GM18907 (cell line): ENCODE results near the gene SORCS2.

Source experiments
- ATAC-seq: cut with Tn5 transposase; IDR thresholded peaks from one replicate; pipeline ENCODE4 v1.9.1; 2021; ENCODE audit warnings: mild to moderate bottlenecking, moderate library complexity; ENCODE audit not compliant: unreplicated experiment

The SORCS2 gene

DNA sequence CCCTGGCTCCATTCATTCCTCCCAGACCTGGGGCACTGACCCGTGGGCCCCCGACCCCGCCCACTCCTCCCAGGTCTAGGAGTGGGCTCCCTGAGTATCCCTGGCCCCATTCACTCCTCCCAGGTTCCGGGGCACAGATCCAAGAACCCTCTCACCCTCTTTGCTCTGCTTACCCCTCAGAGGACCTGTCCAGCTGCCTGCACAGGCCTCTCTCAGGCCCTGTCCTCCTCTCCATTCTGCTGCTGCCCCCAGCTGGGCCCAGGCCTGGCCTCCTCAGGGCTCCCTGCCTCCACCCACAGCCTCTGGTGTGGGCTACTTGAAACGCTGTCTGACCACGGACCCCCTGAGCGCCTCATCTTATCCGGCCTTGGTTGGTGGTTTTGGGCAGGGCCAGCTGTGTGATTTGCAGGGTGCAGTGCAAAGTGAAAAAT lies 460.1 kb downstream of the SORCS2 start:
- ATAC-seq = no peak

DNA sequence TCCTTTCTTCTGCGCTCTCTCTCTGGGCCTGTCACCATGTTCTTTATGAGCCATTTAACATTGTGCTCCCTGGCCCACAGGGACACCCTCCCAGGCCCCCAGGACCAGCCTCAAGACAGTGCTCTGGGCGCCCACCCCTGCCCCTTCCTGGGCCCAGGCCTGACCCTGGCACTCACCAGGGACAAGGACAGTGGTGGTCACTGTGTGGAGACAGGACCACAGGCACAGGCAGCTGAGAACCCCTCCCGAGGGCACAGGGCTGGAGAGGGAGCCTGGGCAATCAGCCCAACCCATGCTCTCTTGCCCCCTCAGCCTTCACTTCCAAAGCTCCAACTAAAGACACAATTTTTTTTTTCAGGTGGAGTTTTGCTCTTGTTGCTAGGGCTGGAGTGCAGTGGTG lies 460.6 kb downstream of the SORCS2 start:
- ATAC-seq = no peak

DNA sequence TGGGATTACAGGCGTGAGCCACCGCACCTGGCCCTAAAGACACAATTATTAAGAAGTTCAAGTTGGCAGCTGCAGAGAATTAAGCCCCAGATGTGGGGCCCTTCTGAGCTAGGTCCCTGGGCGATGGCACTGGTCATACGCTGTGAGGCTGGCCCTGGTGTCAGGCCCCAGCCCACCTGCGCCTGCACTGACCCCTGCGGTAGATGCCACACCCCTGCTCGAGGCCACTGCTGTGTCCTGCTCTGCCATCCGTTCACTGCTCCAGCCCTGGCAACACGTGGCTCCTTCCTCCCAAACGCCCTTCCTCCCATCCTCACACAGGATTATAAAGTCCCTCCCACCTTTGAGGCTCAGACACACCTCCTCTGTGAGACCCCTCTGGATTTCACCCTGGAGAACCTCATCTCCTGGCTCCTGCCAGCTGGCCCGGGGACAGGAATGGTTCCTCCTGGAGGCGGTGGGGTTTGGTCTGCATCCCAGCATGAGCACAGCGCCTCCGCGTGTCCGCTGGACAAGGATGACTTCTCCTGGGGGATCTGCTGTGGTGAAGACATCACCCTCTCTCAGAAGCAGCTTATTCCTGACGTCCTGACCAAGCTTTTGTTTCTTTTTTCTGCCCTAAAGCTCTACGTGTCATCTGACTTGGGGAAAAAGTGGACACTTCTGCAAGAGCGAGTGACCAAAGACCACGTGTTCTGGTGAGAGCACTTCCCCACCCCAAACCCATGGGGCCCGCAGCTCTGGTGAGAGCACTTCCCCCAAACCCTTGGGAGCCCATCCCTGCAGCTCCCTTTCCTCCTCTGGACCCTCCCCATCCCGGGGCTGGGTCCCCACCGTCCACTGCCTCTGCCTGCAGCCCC lies 461.4 kb downstream of the SORCS2 start:
- no peak for ATAC-seq

DNA sequence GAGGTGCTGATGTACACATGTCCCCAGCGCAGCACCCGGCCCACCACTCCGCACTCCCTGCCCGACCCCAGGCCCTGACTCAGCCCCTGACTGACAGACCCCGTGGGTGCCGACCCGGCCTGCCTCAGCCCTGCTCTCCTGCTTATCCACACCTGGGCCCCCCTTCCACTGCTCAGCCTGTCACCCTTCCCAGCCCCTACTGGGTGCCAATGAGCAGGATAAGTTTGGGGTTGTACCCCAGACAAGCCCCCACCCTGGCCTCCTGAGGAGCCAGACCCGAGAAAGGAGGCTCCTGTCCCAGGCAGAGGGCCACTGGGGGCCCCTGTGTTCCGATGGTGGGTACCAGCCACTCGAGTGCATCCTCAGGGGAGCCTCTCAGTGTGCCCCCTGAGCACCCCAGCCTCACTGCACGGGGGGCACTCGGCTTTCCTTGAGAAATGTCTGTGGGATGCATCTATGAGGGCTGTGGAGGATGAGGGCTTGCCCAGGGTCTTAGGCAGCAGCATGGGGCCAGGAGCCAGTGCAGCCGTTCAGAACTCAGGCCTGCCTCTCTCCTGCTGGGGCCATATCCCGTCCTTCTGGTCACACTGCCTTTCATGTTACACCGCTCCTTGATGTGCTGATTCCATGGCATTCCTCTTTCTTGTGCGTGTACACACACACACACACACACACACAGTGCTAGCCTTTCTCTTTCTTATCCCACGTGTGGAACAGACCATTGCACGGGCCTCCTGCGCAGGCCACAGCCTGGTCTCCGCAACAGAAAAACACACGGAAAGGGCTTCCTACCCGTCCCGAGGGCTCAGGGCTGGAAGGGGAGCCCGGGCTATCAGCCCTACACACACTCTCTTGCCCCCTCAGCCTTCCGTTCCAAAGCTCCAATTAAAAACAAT lies 462.5 kb downstream of the SORCS2 start:
- ATAC-seq = no peak

DNA sequence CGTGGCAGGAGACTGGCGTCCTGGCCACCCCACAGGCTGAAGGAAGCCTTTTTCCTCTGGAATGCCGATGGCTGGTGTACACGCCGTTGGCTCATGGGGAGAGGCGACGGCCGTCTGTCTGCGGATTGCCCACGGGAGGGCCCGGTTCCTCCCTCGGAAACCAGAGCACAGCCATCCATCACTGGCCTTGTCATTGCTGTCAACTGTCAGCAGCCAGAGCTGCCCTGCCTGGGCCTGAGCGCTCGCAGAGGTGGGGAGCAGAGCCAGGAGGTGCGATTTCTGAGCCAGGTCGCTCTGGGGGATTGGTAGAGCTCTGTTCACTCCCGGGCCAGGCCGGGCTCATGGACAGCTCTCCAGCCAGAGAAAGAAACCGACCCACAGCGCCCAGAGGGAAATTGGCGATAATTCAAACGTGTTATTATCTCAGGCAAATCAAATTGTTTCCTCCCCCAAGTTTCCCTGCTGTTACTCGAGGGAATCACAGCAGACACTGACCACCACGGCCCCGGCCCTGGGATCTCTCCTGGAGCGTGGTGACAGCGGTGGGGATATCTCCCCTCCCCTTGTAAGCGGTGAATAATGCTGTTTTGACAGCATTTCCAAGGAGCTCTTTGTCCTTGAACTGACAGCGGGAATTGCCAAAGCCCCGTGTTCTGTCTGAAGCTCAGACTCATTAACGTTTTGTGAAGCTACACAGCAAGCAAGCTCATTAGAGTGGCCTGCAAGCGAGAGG lies 463.3 kb downstream of the SORCS2 start:
- ATAC-seq = no peak

DNA sequence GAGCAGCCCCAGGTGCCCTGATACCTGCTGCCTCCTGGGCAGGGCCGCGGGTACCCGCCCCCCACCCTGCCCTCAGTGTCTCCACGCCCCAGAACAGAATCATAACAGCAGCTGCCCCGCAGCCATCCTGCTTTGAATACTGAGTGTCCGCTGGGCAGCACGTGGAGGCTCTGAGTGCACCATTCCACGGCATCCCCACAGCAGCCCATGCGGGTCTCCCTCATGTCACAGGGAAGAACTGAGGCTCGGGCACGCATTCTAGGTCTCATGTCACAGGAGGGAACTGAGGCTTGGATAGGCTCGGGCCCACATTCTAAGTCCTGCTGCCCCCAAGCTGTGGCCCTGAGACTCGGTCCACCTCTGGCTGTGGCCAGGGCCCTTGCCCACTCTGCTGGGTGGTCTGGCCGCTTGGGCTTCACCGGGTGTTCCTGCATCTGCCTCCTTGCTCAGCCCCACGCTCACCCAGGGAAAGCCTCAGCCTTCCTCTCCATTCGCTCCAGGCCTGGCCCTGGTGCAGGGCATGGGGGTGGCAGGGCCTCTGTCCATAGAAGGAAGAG lies 464.0 kb downstream of the SORCS2 start:
- ATAC-seq = no peak

DNA sequence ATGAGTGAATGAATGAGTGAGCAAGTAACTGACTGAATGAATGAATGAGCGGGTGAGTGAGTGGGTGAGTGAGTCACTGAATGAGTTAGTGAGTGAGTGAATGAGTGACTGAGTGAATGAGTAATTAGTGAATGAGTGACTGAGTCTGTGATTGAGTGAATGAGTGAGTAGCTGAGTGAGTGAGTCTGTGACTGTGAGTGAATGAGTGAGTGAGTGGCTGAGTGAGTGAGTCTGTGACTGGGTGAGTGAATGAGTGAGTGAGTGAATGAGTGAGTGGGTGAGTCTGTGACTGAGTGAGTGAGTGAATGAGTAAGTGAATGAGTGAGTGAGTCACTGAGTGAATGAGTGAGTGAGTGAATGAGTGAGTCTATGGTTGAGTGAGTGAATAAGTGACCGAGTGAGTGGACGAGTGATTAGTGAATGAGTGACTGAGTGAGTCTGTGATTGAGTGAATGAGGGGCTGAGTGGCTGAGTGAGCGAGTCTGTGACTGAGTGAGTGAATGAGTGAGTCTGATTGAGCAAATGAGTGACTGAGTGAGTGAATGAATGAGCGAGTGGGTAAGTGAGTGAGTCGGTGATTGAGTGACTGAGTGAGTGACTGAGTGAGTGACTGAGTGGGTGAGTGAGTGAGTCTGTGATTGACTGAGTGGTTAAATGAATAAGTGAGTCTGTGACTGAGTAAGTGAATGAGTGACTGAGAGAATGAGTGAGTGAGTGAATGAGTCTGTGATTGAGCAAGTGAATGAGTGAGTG lies 465.4 kb downstream of the SORCS2 start:
- ATAC-seq = no peak

DNA sequence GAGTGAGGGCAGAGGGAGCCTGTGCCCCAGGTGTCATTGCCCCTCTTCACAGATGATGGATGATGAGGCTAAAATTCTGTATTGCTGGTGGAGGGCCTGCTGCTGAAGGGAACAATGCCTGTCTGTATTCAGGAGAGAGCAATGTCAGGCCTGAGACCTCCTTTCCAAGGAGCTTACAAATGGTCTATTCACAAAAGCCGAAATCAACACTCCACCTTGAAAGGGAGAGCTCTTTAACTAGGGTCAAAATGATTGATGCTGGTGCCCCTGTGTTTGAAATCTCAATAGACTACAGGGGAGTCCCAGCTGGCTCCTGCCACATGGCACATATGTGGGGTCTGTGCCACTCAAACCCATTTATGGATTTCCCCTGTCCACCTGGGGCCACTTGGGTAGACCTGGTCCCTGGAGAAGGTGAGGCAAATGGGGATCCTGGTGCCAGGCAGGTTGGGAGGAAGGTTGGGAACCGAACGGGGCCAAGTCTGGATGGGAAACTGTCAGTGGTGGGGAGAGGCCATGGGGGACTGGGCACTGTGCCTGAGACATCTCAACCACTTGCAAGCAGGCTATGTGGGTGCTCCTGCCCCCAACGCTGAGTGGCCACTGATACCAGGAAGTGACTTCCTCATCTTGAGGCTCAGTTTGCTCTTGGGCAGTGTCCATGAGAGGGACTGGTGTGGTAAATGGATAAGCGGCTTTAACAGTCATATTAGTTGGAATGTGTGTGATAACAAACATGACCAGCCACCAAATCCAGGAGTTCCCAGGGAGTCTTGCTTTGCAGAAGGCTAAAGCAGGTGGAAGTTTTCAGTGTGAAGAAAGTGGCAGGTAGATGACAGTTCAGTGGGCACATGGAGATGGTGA lies 466.2 kb downstream of the SORCS2 start:
- no peak for ATAC-seq

DNA sequence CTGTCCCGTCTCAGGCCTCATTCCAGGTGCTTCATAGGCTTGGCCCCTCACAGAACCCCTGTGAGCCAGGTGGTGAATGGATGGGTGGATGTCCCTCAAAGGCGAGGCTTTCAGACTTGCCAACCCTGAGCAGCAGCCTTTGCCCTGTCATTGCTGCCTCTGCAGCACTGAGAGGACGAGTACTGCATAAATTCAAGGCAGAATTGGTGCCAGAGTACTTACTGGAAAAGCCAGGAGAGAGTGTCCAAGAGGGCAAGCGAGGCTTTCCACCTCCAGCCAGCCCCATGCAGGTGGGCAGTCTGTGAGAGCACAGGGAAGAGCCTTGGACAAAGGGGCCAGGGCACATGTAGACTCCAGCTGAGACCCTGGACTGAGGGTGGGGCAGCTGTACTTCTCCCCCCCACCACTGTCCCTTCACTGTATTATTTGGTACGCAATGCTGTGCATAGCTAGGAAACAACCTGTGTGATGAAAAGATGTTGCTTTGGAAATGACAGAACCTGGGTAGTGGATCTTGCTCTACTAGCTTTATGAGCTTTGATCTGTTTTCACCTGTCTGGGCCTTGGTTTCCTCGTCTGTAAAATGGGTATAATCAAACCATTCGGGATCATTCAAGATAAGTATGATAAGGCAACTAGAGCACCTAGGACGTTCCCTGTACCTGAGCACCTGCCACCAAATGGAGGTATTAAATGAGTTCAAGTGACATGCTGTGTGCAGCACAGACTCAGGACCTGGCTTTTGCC lies 467.3 kb downstream of the SORCS2 start:
- ATAC-seq = no peak

DNA sequence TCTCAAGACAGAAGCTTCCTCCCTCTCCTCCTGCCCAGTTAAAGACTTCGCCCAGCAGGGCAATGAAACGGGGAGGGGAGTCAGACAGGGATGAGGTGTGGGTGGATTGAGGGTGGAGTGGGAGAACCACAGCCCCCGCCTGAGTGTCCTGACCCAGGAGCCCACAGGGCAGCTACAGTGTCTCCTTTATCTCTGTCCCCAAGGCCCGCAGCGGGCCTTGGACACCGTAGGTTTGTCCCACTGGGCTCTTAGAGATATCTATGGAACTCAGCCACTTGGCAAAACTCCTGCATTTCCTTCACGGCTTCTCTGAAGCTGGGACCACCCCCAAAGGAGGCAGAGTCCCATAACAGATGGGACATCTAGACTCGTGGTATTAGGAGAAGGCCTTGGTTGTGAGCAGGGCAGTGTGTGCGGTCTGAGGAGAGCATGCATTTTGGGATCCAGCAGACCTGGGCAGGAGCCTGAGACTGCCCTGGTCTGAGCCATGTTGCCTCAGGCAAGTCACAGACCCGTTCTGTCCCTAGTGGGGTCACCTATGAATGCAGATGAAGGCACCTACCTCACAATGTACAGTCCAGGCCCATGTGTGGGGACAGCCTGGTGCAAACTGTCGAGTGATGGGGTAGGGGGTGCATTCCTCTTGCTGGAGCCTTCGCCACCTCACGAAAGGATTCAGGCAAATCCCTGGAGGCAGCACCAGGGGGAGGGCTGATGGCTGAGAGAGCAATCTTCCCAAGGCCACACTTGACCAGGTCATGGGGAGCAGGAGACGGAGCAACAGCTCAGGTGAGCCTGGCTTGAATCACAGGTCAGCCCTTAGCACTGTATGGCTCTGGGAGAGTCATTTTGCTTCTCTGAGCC lies 468.1 kb downstream of the SORCS2 start:
- ATAC-seq = no peak

DNA sequence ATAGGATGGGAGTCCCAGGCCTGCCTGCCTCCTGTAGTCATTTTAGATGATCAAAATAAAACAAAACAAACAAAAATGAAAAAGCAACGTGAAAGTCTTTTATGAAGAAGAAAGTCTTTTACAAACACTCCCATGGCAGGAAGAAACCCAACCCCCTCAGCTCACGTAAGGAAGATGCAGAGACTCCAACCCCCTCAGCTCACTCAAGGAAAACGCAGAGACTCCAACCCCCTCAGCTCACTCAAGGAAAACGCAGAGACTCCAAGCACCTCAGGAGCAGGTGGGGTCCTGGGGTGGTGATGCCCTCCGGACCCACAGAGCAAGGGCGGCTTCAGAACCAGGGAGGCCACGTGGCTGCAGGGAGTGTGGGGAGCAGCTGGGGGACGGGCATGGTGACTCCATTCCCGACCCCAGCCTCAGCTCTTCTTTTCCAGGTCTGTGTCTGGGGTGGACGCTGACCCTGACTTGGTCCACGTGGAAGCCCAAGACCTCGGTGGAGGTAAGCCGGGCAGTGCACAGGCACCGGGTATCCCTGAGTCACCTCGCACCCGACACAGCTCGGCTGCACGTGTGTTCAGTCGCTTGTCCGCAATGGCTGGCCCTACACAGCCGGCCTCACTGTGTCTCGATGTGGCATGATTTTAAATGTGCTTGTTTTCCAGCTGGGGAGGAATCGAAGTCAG lies 468.9 kb downstream of the SORCS2 start:
- no peak for ATAC-seq

DNA sequence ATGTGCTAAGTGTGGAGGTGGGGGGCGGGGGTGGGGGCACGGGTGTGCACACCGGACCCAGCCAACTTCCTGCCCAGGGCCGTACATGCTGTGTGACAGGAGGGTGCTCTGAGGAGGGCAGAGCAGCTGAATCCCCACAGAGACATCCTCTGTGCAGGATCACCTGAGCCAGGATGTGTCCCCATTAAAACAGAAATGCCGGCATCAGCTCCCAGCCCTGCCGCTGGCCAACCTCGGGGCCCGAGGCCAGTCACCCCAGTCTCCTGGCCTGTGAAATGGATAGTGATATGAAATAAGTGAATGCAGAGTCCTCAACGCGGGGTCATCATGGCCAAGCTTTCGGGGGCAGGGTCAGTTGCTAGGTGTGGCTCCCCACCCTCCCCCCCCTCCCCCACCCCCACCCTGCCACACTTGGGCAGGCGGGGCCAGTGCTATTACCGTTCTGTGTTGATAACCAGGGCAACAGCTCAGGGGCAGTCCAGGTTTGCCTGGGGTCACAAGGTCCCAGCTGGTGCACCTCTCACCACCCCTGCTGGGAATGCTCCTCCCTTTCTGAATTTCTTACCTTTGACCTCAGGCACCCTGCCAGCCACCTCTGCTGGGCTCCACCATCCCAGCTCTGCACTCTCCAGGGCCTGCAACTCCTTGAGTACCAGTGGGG lies 469.6 kb downstream of the SORCS2 start:
- ATAC-seq = no peak

DNA sequence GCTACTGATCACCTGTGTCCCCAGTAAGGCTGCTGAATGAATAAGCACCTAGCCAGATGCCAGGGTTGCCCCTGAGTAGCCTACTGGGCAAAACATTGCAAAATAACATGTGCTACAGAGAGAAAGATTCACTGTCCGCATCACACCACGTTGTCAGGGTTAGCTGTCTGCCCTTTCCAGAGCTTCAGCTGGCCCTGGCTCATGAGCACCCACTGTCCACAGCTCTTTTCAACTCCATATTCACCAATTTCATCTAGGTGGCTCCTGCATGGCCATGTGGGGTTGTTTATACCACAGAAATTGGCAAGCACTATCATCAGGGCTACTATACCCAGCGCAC lies 470.1 kb downstream of the SORCS2 start:
- ATAC-seq = no peak

DNA sequence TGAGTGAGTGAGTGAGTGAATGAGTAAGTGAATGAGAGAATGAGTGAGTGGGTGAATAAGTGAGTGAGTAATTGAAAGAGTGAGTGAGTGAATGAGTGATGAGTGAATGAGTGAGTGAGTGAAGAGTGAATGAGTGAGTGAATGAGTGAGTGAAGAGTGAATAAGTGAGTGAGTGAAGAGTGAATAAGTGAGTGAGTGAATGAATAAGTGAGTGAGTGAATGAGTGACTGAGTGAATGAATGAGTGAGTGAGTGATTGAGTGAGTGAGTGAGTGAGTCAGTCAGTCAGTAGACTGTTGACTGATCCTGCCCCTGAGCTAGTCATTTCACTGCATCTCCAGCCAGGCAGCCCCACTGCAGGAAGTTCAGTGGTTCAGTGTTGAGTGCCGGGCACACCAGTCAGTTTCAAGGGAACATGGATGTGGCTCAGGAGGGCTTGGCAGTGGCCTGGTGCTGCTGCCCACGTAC lies 470.8 kb downstream of the SORCS2 start:
- ATAC-seq = no peak

DNA sequence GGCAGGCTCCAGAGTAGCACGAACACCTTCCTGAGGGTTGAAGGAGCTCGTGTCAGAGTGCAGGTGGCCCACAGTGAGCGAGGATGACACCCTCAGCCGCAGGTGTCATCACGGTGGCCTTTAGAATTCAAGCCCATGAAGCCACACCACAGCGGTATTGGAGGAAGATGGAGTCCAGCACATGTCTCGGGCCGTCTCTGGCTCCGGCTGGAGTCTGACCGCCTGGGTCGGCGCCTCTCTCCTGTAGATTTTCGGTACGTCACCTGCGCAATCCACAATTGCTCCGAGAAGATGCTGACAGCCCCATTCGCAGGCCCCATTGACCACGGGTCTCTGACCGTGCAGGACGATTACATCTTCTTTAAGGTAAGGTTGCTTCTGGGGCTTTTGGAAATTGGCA lies 471.8 kb downstream of the SORCS2 start:
- no peak for ATAC-seq

DNA sequence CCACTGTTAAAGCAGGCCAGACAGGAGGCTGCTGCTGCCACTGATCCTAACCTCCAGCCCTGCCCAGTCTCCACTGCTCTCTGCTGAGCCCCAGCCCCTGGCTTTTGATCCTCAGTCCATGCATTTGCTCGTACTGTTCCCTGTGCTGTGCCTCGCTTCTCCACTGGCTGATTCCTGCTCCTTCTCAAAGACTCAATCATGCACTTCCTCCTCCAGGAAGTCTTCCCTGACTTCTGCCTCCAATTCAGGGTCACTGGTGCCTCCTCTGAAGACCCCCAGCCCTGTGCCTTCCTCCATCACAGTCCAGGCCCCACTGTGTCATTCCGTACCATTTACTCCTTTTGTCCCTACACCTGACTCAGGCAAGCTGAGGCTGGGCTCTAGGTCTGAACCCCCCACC lies 473.0 kb downstream of the SORCS2 start:
- ATAC-seq = no peak

DNA sequence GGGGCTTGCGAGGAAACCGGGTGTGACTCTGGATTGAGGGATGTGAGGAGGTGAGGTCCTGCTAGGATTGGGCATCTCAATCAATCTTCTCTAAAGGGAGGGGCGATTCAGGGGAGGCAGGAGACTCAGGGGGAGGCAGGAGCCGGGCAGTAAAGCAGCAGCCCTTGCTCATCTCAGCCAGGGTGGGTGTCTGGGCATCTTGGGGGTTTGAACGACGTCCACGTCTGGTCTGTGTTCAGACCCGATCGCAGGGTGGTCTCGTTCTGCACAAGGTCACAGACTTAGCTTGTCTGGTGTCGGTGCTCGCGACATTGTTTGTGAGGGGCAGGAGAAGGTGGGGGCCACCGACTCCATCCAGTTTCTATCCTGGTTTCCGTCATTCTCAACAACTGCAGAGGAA lies 473.7 kb downstream of the SORCS2 start:
- no peak for ATAC-seq
